HEK293 (cell line): ENCODE data around the gene MYH6.

Experiments
- CTCF ChIA-PET: fragments of 350-600 bp; formaldehyde crosslinking; extraction: SDS; loops from one replicate; lab custom pipeline; 2021; ENCODE audit warnings: antibody characterized with exemption; lab: Yijun Ruan, JAX
- POLR2A ChIA-PET: fragments of 300-600 bp; formaldehyde crosslinking; extraction: SDS; loops from one replicate; lab custom pipeline; 2020; ENCODE audit warnings: antibody characterized with exemption, inconsistent platforms; lab: Yijun Ruan, JAX
- H3K27ac ChIP-seq: fragments of 200-500 bp; sonication (Bioruptor generic); 2 replicates; pipeline ENCODE4 v1.5.1; 2014; ENCODE audit warnings: low read depth, low read length, control low read depth, inconsistent platforms; ENCODE audit errors: extremely low read depth
- H3K36me3 ChIP-seq, 2 experiments: fragments of 200-500 bp in 1 of 2; sonication (Bioruptor generic) in 1 of 2; 1 replicate in 1 of 2; 2 replicates in 1 of 2; pipeline ENCODE4 v1.5.1; 2014 to 2017; ENCODE audit warnings: inconsistent platforms in 2 of 2, low read length in 2 of 2; ENCODE audit not compliant: control insufficient read depth in 2 of 2, insufficient read depth in 1 of 2
- H3K4me1 ChIP-seq: fragments of 200-500 bp; sonication (Bioruptor generic); 2 replicates; pipeline ENCODE4 v1.5.1; 2014; ENCODE audit warnings: mild to moderate bottlenecking, low read length, inconsistent platforms; ENCODE audit not compliant: control insufficient read depth, insufficient read depth
- H3K4me3 ChIP-seq: 2 replicates; pipeline ENCODE4 v1.5.1; 2011; ENCODE audit warnings: low read depth, mild to moderate bottlenecking, control low read depth, low read length, moderate library complexity
- H3K9me3 ChIP-seq: fragments of 200-500 bp; sonication (Bioruptor generic); 2 replicates; pipeline ENCODE4 v1.5.1; 2014; ENCODE audit warnings: low read depth, low read length, inconsistent platforms; ENCODE audit not compliant: control insufficient read depth, insufficient read depth
- CTCF ChIP-seq: fragments of 450-650 bp; formaldehyde crosslinking; IDR thresholded peaks from 2 replicates; pipeline ENCODE4 v1.5.1; 2016; ENCODE audit warnings: missing biosample characterization, missing genetic modification characterization
- GLI4 ChIP-seq: fragments of 450-650 bp; formaldehyde crosslinking; IDR thresholded peaks from 2 replicates; pipeline ENCODE4 v1.5.1; 2016; ENCODE audit warnings: missing biosample characterization, missing genetic modification characterization
- MYNN ChIP-seq: fragments of 450-650 bp; formaldehyde crosslinking; IDR thresholded peaks from 2 replicates; pipeline ENCODE4 v1.5.1; 2016; ENCODE audit warnings: missing biosample characterization, missing genetic modification characterization, borderline replicate concordance
- OVOL3 ChIP-seq: fragments of 450-650 bp; formaldehyde crosslinking; IDR thresholded peaks from 2 replicates; pipeline ENCODE4 v1.5.1; 2016; ENCODE audit warnings: missing biosample characterization, missing genetic modification characterization
- REST ChIP-seq: fragments of 450-650 bp; formaldehyde crosslinking; IDR thresholded peaks from 2 replicates; pipeline ENCODE4 v1.5.1; 2016; ENCODE audit warnings: missing biosample characterization, missing genetic modification characterization
- SETDB1 ChIP-seq: IDR thresholded peaks from one replicate; pipeline ENCODE4 v1.6.1; 2017; ENCODE audit warnings: mild to moderate bottlenecking, low read length, moderate library complexity, mixed read lengths; ENCODE audit not compliant: insufficient read length
- YY2 ChIP-seq: fragments of 450-650 bp; formaldehyde crosslinking; IDR thresholded peaks from 2 replicates; pipeline ENCODE4 v1.5.1; 2016; ENCODE audit warnings: missing biosample characterization, missing genetic modification characterization
- ZBTB26 ChIP-seq: fragments of 450-650 bp; formaldehyde crosslinking; optimal IDR thresholded peaks from 2 replicates; pipeline ENCODE3; 2016; ENCODE audit warnings: missing biosample characterization, mild to moderate bottlenecking, missing genetic modification characterization
- ZBTB8A ChIP-seq: fragments of 450-650 bp; formaldehyde crosslinking; IDR thresholded peaks from 2 replicates; pipeline ENCODE4 v1.5.1; 2016; ENCODE audit warnings: missing biosample characterization, missing genetic modification characterization
- ZFHX2 ChIP-seq: fragments of 450-650 bp; formaldehyde crosslinking; conservative IDR thresholded peaks from 2 replicates; pipeline ENCODE4 v1.5.1; 2016; ENCODE audit warnings: missing biosample characterization, missing genetic modification characterization
- ZNF148 ChIP-seq: fragments of 450-650 bp; formaldehyde crosslinking; IDR thresholded peaks from 2 replicates; pipeline ENCODE4 v1.5.0; 2017; ENCODE audit warnings: missing biosample characterization, missing genetic modification characterization, borderline replicate concordance
- ZNF157 ChIP-seq: fragments of 450-650 bp; formaldehyde crosslinking; IDR thresholded peaks from 2 replicates; pipeline ENCODE4 v1.5.1; 2016; ENCODE audit warnings: missing biosample characterization, missing genetic modification characterization
- ZNF174 ChIP-seq: fragments of 450-650 bp; formaldehyde crosslinking; IDR thresholded peaks from 2 replicates; pipeline ENCODE4 v1.5.0; 2017; ENCODE audit warnings: missing biosample characterization, mild to moderate bottlenecking, missing genetic modification characterization
- ZNF266 ChIP-seq: fragments of 450-650 bp; formaldehyde crosslinking; IDR thresholded peaks from 2 replicates; pipeline ENCODE4 v1.5.1; 2016; ENCODE audit warnings: missing biosample characterization, missing genetic modification characterization, low read depth
- ZNF404 ChIP-seq: fragments of 450-650 bp; formaldehyde crosslinking; IDR thresholded peaks from 2 replicates; pipeline ENCODE4 v1.5.1; 2017; ENCODE audit warnings: missing biosample characterization, missing genetic modification characterization
- ZNF449 ChIP-seq: fragments of 450-650 bp; formaldehyde crosslinking; IDR thresholded peaks from 2 replicates; pipeline ENCODE4 v1.5.1; 2017; ENCODE audit warnings: missing biosample characterization, mild to moderate bottlenecking, missing genetic modification characterization, moderate library complexity
- ZNF501 ChIP-seq: fragments of 450-650 bp; formaldehyde crosslinking; IDR thresholded peaks from 2 replicates; pipeline ENCODE4 v1.5.1; 2016; ENCODE audit warnings: missing biosample characterization, missing genetic modification characterization
- ZNF596 ChIP-seq: fragments of 450-650 bp; IDR thresholded peaks from 2 replicates; pipeline ENCODE4 v1.5.0; 2018; ENCODE audit warnings: missing biosample characterization, mild to moderate bottlenecking, missing genetic modification characterization, moderate library complexity
- ZNF623 ChIP-seq: fragments of 450-650 bp; formaldehyde crosslinking; IDR thresholded peaks from 2 replicates; pipeline ENCODE4 v1.5.1; 2016; ENCODE audit warnings: missing biosample characterization, missing genetic modification characterization
- ZNF624 ChIP-seq: fragments of 450-650 bp; formaldehyde crosslinking; IDR thresholded peaks from 2 replicates; pipeline ENCODE4 v1.5.1; 2017; ENCODE audit warnings: missing biosample characterization, missing genetic modification characterization
- ZSCAN16 ChIP-seq: fragments of 450-650 bp; formaldehyde crosslinking; IDR thresholded peaks from 2 replicates; pipeline ENCODE4 v1.5.1; 2016; ENCODE audit warnings: missing biosample characterization, missing genetic modification characterization

MYH6 gene

GRCh38 chr14:23434488-23435222 is 26.6 kb upstream of the MYH6 start:
- ChIA-PET POLR2A (no interaction called here), CTCF (no interaction called here)
- Histone ChIP-seq H3K9me3 (no peaks in the 10 kb centered on the region), H3K4me3 (no peak overlapping the region), H3K27ac (no peak overlapping the region), H3K36me3 (no peaks in the 10 kb centered on the region), H3K4me1 (no peaks in the 10 kb centered on the region)
- TF ChIP-seq YY2 (tag by site-specific recombination) (no peak), ZNF623 (tag by site-specific recombination) (no peak), CTCF (tag by site-specific recombination) (no peak), ZBTB26 (tag by site-specific recombination) (no peak), ZNF501 (tag by site-specific recombination) (no peak), ZNF624 (tag by site-specific recombination) (no peak), ZNF148 (no peak), ZNF404 (tag by site-specific recombination) (no peak), REST (tag by site-specific recombination) (no peak), ZNF174 (tag by site-specific recombination) (no peak), GLI4 (tag by site-specific recombination) (no peak), ZNF266 (tag by site-specific recombination) (no peak), MYNN (tag by site-specific recombination) (no peak)

- CTCF ChIA-PET, result no interaction called here
- TF ChIP-seq ZNF157 (tag by site-specific recombination) (no peak), REST (tag by site-specific recombination) (no peak), ZSCAN16 (tag by site-specific recombination) (no peak), ZNF596 (tag by site-specific recombination) (no peak), SETDB1 (no peak), ZFHX2 (tag by site-specific recombination) (no peak), ZBTB8A (tag by site-specific recombination) (no peak), ZNF449 (tag by site-specific recombination) (no peak), OVOL3 (no peak)
These were observed 25.4 kb upstream of the MYH6 start for GRCh38 chr14:23433457-23433856.

More at GRCh38 chr14:23433457-23433856, 25.4 kb upstream of the MYH6 start:
- no peaks in the 10 kb centered on the region for H3K36me3 ChIP-seq
- H3K9me3 ChIP-seq, result no peaks in the 10 kb centered on the region
- POLR2A ChIA-PET, result no interaction called here
- H3K27ac ChIP-seq, result no peak overlapping the region
- no peaks in the 10 kb centered on the region for H3K4me1 ChIP-seq
- H3K4me3 ChIP-seq, result no peak overlapping the region
